ENCODE results near the gene IFNA4. TPM values are rescaled to one million over a fixed set of nuclear protein-coding genes. Genes with fewer than 3 reads are reported as not detected.
A peak's percentile ranks its signal among the peaks of the same experiment; 100 is the strongest.
"Not testable (repeated sequence)": the region's sequence is repeated elsewhere in the genome, so short reads cannot be mapped to it uniquely, and the experiment has no call there.

IFNA4 gene
- polyA plus RNA-seq (ENCODE audit: insufficient read length in 3 of 3) = not detected
- long read RNA-seq, donor 1 = 0 reads
- long read RNA-seq, donor 2 = 0 reads
- long read RNA-seq, donor 3 = 0 reads
- long read RNA-seq, donor 4 = 0 reads
- long read RNA-seq, donor 5 = 0 reads
- long read RNA-seq, donor 6 = 0 reads
- long read RNA-seq, donor 7 = 0 reads
- long read RNA-seq, donor 8 = 0 reads
- long read RNA-seq, donor 9 = 0 reads
- long read RNA-seq, donor 10 = 0 reads
- long read RNA-seq, donor 11 = 0 reads
- long read RNA-seq, donor 12 = 0 reads
- long read RNA-seq, donor 13 = 0 reads
- long read RNA-seq, donor 14 = 0 reads
- long read RNA-seq, donor 15 = 0 reads
- long read RNA-seq, donor 16 = 0 reads

DNA sequence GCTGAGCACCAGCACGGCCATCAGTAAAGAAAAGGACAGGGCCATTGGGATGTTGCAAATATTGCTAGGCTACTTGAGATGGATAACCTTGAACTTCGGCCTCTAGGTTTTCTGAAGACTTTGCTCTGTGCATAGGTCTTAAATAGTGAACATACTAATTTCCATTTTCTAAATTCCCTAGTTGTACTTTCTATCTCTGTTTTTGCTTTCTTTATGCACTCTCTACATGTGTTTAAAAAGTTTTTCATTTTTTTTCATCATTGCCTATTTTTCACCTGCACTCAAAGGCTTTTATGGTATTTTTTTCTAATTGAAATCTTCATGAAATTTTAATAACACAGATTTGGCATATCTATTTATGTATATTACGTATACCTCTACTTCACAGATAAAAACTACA, at the start of gene IFNA4:
Gene IFNA4 (minus strand): TSS at position 101 of the 400 bp plus-strand sequence. CDS start 56 bp downstream, at position 45.
- DNase-seq = not testable (repeated sequence)

GRCh38 chr9:21236360-21236714, 49.0 kb upstream of the IFNA4 start:
- not testable (repeated sequence) for DNase-seq

GRCh38 chr9:21235468-21236359, 48.3 kb upstream of the IFNA4 start:
- DNase-seq = peak; percentile 12

DNA sequence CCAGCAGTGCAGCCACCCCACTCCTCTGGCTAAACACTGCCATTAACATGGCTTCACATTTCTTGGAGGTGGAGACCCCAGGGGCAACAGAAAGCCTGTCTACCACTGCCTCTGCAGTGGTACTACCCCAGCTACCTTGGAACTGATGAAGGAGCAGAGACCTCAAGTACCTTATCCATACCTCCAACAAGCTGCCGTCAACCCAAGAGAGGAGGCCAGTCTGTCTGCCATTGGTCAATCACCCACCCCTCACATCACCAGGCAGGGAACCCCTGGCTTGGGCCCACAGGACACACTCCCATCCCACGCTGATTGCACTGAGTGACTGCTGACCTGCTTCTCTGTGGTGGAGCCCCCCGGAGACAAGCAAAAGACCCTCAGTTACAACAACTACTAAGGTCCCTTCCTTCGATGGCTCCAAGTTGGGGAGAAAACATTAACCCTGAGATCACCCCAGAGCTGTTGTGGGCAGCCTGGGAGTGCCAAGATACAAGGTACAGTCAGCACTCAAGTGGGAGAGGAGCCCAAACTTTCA, 46.8 kb upstream of the IFNA4 start:
- no peak for DNase-seq

DNA sequence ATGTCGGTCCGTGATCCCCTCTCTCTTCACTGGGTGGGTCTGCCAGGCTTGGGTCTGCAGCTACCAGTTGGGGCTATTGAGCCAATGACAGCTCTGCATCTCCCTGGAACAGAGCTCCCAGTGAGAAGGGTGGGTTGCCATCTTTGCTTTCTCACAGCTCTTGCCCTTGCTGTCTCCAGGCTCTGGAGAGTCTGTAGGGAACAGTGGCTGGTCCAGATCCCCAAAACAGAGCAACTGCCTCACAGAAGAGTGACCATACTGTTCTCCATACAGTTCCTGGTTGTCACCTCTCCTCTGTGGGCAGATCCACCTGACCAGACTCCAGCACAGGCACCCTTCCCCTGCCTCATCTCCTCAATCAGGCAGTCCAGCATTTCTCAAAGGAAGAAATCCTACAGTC, 45.9 kb upstream of the IFNA4 start:
- no peak for DNase-seq

DNA sequence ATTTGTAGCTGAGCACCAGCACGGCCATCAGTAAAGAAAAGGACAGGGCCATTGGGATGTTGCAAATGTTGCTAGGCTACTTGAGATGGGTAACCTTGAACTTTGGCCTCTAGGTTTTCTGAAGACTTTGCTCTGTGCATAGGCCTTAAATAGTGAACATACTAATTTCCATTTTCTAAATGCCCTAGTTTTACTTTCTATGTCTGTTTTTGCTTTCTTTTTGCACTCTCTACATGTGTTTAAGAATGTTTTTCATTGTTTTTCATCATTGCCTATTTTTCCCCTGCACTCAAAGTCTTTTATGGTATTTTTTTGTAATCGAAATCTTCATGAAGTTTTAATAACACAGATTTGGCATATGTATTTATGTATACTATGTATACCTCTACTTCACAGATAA, 40.7 kb upstream of the IFNA4 start, which contains the start of gene IFNA17:
Gene IFNA17 (minus strand): TSS at position 101 of the 400 bp plus-strand sequence. CDS start 49 bp downstream, at position 52.
- no peak for DNase-seq

- DNase-seq = not testable (repeated sequence)
Measured at GRCh38 chr9:21217211-21217610, 29.8 kb upstream of the IFNA4 start, which contains the start of gene IFNA16. TSS of gene IFNA16 (minus strand) at chr9:21217311. CDS start at chr9:21217305, 6 bp downstream.

- not testable (repeated sequence) for DNase-seq
Measured at GRCh38 chr9:21213411-21214326, 26.3 kb upstream of the IFNA4 start.

DNA sequence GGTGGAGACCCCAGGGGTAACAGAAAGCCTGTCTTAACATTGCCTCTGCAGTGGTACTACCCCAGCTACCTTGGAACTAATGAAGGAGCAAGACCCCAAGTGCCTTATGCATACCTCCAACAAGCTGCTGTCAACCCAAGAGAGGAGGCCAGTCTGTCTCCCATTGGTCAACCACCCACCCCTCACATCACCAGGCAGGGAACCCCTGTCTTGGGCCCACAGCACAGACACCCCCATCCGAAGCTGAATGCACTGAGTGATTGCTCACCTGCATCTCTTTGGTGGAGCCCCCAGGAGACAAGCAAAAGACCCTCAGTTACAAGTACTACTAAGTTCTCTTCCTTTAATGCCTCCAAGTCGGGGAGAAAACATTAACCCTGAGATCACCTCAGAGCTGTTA, 24.8 kb upstream of the IFNA4 start:
- not testable (repeated sequence) for DNase-seq

- DNase-seq = not testable (repeated sequence)
Measured at GRCh38 chr9:21210782-21211181, 23.4 kb upstream of the IFNA4 start.

DNA sequence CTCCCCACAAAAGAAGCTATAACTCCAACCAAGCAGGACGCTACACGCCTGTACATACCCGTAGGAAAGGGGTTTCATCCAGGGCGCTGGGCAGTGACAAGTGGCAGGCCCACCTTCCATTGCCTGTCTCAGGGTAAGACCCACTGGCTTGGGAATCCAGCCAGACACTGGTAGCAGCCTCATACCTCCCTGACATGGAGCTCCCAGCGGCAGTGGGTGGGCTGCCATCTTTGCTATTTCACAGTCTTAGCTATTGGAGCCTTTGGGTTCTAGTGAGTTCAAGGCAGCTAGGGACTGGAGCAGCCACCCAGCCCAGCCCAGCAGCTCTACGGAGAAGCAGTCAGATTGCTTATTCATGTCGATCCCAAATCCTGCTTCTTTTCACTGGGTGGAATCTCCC, 22.9 kb upstream of the IFNA4 start:
- DNase-seq = no peak

DNA sequence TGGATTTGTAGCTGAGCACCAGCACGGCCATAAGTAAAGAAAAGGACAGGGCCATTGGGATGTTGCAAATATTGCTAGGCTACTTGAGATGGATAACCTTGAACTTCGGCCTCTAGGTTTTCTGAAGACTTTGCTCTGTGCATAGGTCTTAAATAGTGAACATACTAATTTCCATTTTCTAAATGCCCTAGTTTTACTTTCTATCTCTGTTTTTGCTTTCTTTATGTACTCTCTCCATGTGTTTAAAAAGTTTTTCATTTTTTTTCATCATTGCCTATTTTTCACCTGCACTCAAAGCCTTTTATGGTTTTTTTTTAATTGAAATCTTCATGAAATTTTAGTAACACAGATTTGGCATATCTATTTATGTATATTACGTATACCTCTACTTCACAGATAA, 19.7 kb upstream of the IFNA4 start, which contains the start of gene IFNA10:
Gene IFNA10 (minus strand): TSS at position 101 of the 400 bp plus-strand sequence. CDS start 46 bp downstream, at position 55.
- not testable (repeated sequence) for DNase-seq

DNA sequence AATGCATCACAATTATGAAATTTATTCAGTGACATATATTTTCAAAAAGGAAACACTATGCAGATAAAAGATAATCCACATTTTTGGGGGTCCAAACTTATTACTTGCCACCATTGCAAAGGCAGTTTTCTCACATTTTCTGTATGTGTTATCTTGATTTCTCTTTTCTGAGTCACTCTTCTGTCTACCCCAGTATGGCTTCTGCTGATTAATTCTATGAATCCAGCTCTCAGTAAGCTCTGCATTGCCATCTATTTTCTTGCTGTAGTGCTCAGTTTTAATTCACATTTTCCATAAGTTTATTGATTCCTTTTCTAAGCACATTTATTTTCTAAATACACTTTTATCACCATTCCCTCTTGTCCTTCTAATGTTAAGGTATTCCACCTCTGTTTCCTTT, 17.8 kb upstream of the IFNA4 start:
- no peak for DNase-seq

GRCh38 chr9:21202105-21202504, 14.7 kb upstream of the IFNA4 start, which contains the start of gene IFNA7:
TSS of gene IFNA7 (minus strand) at chr9:21202205. CDS start at chr9:21202165, 40 bp downstream.
- not testable (repeated sequence) for DNase-seq

DNA sequence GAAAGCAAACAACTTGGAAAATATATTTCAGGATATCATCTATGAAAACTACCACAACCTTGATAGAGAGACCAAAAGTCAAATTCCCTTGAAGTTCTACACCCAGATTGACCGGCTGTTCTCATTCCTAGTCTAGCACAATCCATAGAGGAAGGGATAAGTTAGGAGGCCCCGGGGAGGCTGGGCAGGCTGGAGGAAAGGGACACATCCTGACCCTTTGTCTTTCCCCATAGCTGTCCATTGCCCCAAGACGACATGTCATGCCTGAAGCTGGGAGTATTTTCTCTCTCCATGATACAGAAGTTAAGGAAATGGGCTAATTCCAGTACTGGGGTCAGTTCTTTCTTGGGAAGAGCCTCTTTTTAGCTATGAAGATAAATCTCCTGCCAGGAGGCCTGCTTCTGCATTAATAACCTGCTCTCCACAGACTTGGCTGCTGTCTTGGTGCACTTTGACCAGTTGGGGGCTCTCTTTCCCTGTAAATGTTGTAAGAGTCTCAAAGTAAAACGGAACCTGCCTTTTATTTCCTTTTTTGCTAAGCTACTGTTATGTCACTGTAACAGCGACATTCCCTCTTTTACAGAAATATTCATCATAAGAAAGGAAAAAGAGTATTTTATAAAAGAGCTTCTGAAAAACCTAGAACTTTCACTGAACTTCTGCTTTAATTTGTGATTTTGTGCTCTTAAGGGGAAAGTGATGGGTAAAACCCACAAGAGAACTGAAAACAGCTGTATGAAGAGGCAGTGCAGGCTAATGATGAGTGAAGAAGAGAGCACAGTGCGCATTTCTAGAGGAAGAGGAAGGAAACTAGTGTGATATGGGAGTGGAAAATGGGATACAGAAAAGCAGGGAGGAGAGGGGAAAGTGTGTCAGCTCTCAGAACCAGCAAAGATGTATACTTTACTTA, 7.7 kb upstream of the IFNA4 start:
- DNase-seq = not testable (repeated sequence)

DNA sequence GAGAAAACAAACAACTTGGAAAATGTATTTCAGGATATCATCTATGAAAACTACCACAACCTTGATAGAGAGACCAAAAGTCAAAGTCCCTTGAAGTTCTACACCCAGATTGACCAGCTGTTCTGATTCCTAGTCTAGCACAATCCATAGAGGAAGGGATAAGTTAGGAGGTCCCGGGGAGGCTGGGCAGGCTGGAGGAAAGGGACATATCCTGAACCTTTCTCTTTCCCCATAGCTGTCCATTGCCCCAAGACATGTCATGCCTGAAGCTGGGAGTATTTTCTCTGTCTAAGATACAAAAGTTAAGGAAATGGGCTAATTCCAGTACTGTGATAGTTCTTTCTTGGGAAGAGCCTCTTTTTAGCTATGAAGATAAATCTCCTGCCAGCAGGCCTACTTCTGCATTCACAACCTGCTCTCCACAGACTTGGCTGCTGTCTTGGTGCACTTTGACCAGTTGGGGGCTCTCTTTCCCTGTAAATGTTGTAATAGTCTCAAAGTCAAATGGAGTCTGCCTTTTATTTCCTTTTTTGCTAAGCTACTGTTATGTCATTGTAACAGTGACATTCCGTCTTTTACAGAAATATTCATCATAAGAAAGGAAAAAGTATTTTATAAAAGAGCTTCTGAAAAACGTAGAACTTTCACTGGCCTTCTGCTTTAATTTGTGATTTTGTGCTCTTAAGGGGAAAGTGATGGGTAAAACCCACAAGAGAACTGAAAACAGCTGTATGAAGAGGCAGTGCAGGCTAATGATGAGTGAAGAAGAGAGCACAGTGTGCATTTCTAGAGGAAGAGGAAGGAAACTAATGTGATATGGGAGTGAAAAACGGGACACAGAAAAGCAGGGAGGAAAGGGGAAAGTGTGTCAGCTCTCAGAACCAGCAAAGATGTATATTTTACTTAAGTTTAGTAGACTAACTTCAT, 4.3 kb downstream of the IFNA4 start:
- not testable (repeated sequence) for DNase-seq

GRCh38 chr9:21174671-21175070, 12.7 kb downstream of the IFNA4 start:
- DNase-seq = no peak

- DNase-seq = no peak
Measured at GRCh38 chr9:21172156-21172555, 15.2 kb downstream of the IFNA4 start.

GRCh38 chr9:21171351-21171750, 16.0 kb downstream of the IFNA4 start:
- no peak for DNase-seq
